ENCODE results near the gene FRMD7.

DNA sequence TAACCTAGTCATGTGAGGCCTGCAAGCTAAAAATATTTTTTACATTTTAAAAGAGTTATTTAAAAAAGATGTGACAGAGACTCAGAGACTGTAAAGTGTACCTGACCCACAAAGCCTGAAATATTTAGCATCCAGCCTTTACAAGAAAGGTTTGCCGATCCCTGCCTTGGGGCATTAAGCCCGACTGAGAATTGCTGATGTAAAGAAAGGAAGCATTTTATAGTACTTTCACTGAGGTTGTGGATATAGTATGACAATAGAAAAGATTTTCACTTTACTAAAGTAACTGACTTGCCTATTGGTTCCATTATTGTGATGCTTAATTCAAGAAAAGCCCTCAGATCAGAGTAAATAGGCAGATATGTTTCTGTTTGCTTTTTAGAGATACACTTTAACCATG, 87.8 kb downstream of the FRMD7 start:
- TF ChIP-seq, protein P1, sequence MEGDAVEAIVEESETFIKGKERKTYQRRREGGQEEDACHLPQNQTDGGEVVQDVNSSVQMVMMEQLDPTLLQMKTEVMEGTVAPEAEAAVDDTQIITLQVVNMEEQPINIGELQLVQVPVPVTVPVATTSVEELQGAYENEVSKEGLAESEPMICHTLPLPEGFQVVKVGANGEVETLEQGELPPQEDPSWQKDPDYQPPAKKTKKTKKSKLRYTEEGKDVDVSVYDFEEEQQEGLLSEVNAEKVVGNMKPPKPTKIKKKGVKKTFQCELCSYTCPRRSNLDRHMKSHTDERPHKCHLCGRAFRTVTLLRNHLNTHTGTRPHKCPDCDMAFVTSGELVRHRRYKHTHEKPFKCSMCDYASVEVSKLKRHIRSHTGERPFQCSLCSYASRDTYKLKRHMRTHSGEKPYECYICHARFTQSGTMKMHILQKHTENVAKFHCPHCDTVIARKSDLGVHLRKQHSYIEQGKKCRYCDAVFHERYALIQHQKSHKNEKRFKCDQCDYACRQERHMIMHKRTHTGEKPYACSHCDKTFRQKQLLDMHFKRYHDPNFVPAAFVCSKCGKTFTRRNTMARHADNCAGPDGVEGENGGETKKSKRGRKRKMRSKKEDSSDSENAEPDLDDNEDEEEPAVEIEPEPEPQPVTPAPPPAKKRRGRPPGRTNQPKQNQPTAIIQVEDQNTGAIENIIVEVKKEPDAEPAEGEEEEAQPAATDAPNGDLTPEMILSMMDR (IDR thresholded peaks at IDR 0.05): no peak
- no peak for TF ChIP-seq POLR2AphosphoS5 (IDR thresholded peaks at IDR 0.05)

Data from transverse colon (tissue), 4 donors.